Stomach (tissue), 9 donors: Measurements from ENCODE around the gene ANKRD6. TPM values are rescaled to one million over a fixed set of nuclear protein-coding genes. Genes with fewer than 3 reads are reported as not detected.

ENCODE experiments used
- DNase-seq, 2 donors: peaks; one replicate each; pipeline versions ENCODE4 v3.0.0 to v3.0.0-alpha.2; 2013 to 2019
- H3K27ac ChIP-seq, 5 donors: fragments of 200-600 bp in 4 of 5; sonication (generic) in 4 of 5; one replicate each; pipeline ENCODE4 v1.5.1; 2013 to 2019; ENCODE audit warnings: mild to moderate bottlenecking in 1 of 5, moderate library complexity in 1 of 5
- H3K27me3 ChIP-seq, 3 donors: fragments of 200-600 bp; sonication (generic); one replicate each; pipeline ENCODE4 v1.5.1; 2017 to 2019; ENCODE audit warnings: mixed run types in 1 of 3
- H3K36me3 ChIP-seq, 4 donors: fragments of 200-600 bp; sonication (generic); 1 replicate in 3 of 4; 2 replicates in 1 of 4; pipeline ENCODE4 v1.5.1; 2016 to 2019
- H3K4me1 ChIP-seq, 4 donors: fragments of 200-600 bp; sonication (generic); one replicate each; pipeline ENCODE4 v1.5.1; 2016 to 2019
- H3K4me3 ChIP-seq, 4 donors: fragments of 200-600 bp; sonication (generic) in 3 of 4; one replicate each; pipeline ENCODE4 v1.5.1; 2016 to 2019; ENCODE audit warnings: mild to moderate bottlenecking in 1 of 4
- H3K9me3 ChIP-seq, 4 donors: fragments of 200-600 bp; sonication (generic); one replicate each; pipeline ENCODE4 v1.5.1; 2016 to 2019
- CTCF ChIP-seq, 7 experiments: fragments of 450-650 bp in 4 of 7; fragments of 200-600 bp in 3 of 7; sonication (generic) in 3 of 7; IDR thresholded peaks; one replicate each; pipeline ENCODE4 v1.5.1; 2016 to 2019; ENCODE audit warnings: antibody characterized with exemption in 7 of 7, control low read depth in 2 of 7, mild to moderate bottlenecking in 1 of 7
- EP300 ChIP-seq: sonication (generic); formaldehyde crosslinking; IDR thresholded peaks from one replicate; pipeline ENCODE4 v1.6.1; 2017; ENCODE audit warnings: antibody characterized with exemption
- POLR2A ChIP-seq, 4 donors: fragments of 450-650 bp; IDR thresholded peaks; one replicate each; pipeline ENCODE4 v1.6.1; 2016; ENCODE audit warnings: antibody characterized with exemption in 4 of 4, control low read depth in 2 of 4, mild to moderate bottlenecking in 1 of 4, moderate library complexity in 1 of 4
- POLR2AphosphoS5 ChIP-seq, 3 donors: sonication (generic); formaldehyde crosslinking; IDR thresholded peaks; one replicate each; pipeline ENCODE4 v1.6.1; 2016; ENCODE audit warnings: antibody characterized with exemption in 3 of 3
- WGBS, 5 donors: extraction: QIAGEN DNeasy Blood & Tissue Kit in 3 of 5; methylation state at CpG; one replicate each; pipeline versions ENCODE4 v1.1.5 to v1.1.7; 2013 to 2018; 5-methylcytosine and 5-hydroxymethylcytosine counted together
- intact Hi-C: fragments of 100-400 bp; cut with DNase I; formaldehyde crosslinking; loops from one replicate; pipeline ENCODE4 v1.15.1; 2023; ENCODE audit warnings: low total_unique reads
- polyA plus RNA-seq, 3 donors: library from polyadenylated mRNA; stranded (reverse); fragments of 200-250 nt; gene quantifications; one replicate each; pipeline ENCODE4 v1.2.3, GENCODE V29; 2013
- total RNA-seq, 5 donors: library from RNA; depleted of rRNA; stranded (reverse); fragments of >200 nt; gene quantifications; one replicate each; pipeline versions ENCODE4 v1.1.0 to v1.2.3, GENCODE V29; 2014 to 2016
- donor health status: healthy with polysubstance abuse.
- donor health status: Bipolar disorder and iron deficiency.
- donor health status: healthy.

Gene ANKRD6
- total and polyA plus RNA-seq, 8 donors, result 2.1 to 145 (median 6.1) TPM

- no peaks in the 10 kb centered on the region for H3K36me3 ChIP-seq
- no peaks in the 10 kb centered on the region for H3K9me3 ChIP-seq
- H3K27me3 ChIP-seq, result no peaks in the 10 kb centered on the region
- WGBS, 5 donors, result 84 to 88% (median 85%) methylated on average over 4 of the region's 4 CpGs
- no peak overlapping the region for H3K27ac ChIP-seq
- no peak overlapping the region for H3K4me3 ChIP-seq
- intact Hi-C loops, result no loop called here
- TF ChIP-seq POLR2AphosphoS5 (IDR thresholded peaks at IDR 0.05) (no peak), CTCF (IDR thresholded peaks at IDR 0.05) (no peak), POLR2A (IDR thresholded peaks at IDR 0.05) (no peak), EP300 (no peak)
- H3K4me1 ChIP-seq, result no peaks in the 10 kb centered on the region
- DNase-seq, result no peak
Observed at GRCh38 chr6:89591745-89592144, 158.8 kb downstream of the ANKRD6 start.

- no peaks in the 10 kb centered on the region for H3K9me3 ChIP-seq
- 85 to 100% (median 88%) methylated on average over 2 of the region's 2 CpGs for WGBS, 5 donors
- no peaks in the 10 kb centered on the region for H3K27me3 ChIP-seq
- H3K36me3 ChIP-seq, result no peaks in the 10 kb centered on the region
- intact Hi-C loops, result no loop called here
- no peak overlapping the region for H3K4me3 ChIP-seq
- H3K4me1 ChIP-seq, result no peaks in the 10 kb centered on the region
- DNase-seq, result peak in 1 of 2 donors; percentile 33
- no peak overlapping the region for H3K27ac ChIP-seq
- TF ChIP-seq EP300 (no peak), POLR2A (IDR thresholded peaks at IDR 0.05) (no peak)
Observed at GRCh38 chr6:89596056-89596455, 163.1 kb downstream of the ANKRD6 start.

GRCh38 chr6:89596484-89596883, 163.5 kb downstream of the ANKRD6 start:
- Histone ChIP-seq H3K4me1 (no peaks in the 10 kb centered on the region), H3K9me3 (no peaks in the 10 kb centered on the region), H3K27ac (no peak overlapping the region), H3K4me3 (no peak overlapping the region), H3K27me3 (no peaks in the 10 kb centered on the region), H3K36me3 (no peaks in the 10 kb centered on the region)
- no peak for DNase-seq
- WGBS, 5 donors, result 88 to 94% (median 92%) methylated on average over 1 of the region's 1 CpG
- intact Hi-C loops, result no loop called here
- TF ChIP-seq POLR2AphosphoS5 (IDR thresholded peaks at IDR 0.05) (no peak), EP300 (no peak), POLR2A (IDR thresholded peaks at IDR 0.05) (no peak), CTCF (IDR thresholded peaks at IDR 0.05) (no peak)

GRCh38 chr6:89597372-89597771, 164.4 kb downstream of the ANKRD6 start:
- no peak for DNase-seq
- intact Hi-C loops, result no loop called here
- Histone ChIP-seq H3K27me3 (no peaks in the 10 kb centered on the region), H3K9me3 (no peaks in the 10 kb centered on the region), H3K4me3 (no peak overlapping the region), H3K4me1 (no peaks in the 10 kb centered on the region), H3K27ac (no peak overlapping the region), H3K36me3 (no peaks in the 10 kb centered on the region)
- 46 to 84% (median 55%) methylated on average over 2 of the region's 2 CpGs for WGBS, 5 donors
- TF ChIP-seq EP300, result no peak
- TF ChIP-seq CTCF (IDR thresholded peaks at IDR 0.05), result no peak
- TF ChIP-seq POLR2A (IDR thresholded peaks at IDR 0.05), result no peak

GRCh38 chr6:89597988-89598387, 165.0 kb downstream of the ANKRD6 start:
- H3K27ac ChIP-seq, result no peak overlapping the region
- DNase-seq, result peak in 1 of 2 donors; percentile 65
- no peak for TF ChIP-seq POLR2AphosphoS5 (IDR thresholded peaks at IDR 0.05)
- no peak for TF ChIP-seq CTCF (IDR thresholded peaks at IDR 0.05)
- TF ChIP-seq EP300, result no peak
- no peak for TF ChIP-seq POLR2A (IDR thresholded peaks at IDR 0.05)
- H3K4me1 ChIP-seq, result no peaks in the 10 kb centered on the region
- no peaks in the 10 kb centered on the region for H3K27me3 ChIP-seq
- H3K36me3 ChIP-seq, result no peaks in the 10 kb centered on the region
- no peaks in the 10 kb centered on the region for H3K9me3 ChIP-seq
- intact Hi-C loops, result no loop called here
- 20 to 50% (median 27%) methylated on average over 3 of the region's 3 CpGs for WGBS, 5 donors
- H3K4me3 ChIP-seq, result no peak overlapping the region
